Measurements from ENCODE around the gene KRTAP12-3.
"Not testable (repeated sequence)": the region's sequence is repeated elsewhere in the genome, so short reads cannot be mapped to it uniquely, and the experiment has no call there.

KRTAP12-3 gene

GRCh38 chr21:44636209-44637017 lies 21.3 kb upstream of the KRTAP12-3 start:
- Histone ChIP-seq H3K27me3 (ENCODE audit: insufficient read depth, poor library complexity, severe bottlenecking) (no peaks in the 10 kb centered on the region), H3K27ac (replicated peaks) (no peak overlapping the region), H3K4me3 (replicated peaks; ENCODE audit: insufficient read depth, low read length) (no peak overlapping the region)
- no peak for DNase-seq (ENCODE audit: low read depth in 1 of 2, low spot score in 1 of 2)
- TF ChIP-seq GABPA (IDR thresholded peaks at IDR 0.05; ENCODE audit: low read depth) (no peak), SPI1 (IDR thresholded peaks at IDR 0.05; ENCODE audit: borderline replicate concordance, low read depth) (no peak), CTCF (IDR thresholded peaks at IDR 0.05; ENCODE audit: insufficient read depth, low read length) (no peak), POLR2AphosphoS5 (IDR thresholded peaks at IDR 0.05; ENCODE audit: low read depth) (no peak)
- TF ChIP-seq, protein P1, sequence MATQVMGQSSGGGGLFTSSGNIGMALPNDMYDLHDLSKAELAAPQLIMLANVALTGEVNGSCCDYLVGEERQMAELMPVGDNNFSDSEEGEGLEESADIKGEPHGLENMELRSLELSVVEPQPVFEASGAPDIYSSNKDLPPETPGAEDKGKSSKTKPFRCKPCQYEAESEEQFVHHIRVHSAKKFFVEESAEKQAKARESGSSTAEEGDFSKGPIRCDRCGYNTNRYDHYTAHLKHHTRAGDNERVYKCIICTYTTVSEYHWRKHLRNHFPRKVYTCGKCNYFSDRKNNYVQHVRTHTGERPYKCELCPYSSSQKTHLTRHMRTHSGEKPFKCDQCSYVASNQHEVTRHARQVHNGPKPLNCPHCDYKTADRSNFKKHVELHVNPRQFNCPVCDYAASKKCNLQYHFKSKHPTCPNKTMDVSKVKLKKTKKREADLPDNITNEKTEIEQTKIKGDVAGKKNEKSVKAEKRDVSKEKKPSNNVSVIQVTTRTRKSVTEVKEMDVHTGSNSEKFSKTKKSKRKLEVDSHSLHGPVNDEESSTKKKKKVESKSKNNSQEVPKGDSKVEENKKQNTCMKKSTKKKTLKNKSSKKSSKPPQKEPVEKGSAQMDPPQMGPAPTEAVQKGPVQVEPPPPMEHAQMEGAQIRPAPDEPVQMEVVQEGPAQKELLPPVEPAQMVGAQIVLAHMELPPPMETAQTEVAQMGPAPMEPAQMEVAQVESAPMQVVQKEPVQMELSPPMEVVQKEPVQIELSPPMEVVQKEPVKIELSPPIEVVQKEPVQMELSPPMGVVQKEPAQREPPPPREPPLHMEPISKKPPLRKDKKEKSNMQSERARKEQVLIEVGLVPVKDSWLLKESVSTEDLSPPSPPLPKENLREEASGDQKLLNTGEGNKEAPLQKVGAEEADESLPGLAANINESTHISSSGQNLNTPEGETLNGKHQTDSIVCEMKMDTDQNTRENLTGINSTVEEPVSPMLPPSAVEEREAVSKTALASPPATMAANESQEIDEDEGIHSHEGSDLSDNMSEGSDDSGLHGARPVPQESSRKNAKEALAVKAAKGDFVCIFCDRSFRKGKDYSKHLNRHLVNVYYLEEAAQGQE (IDR thresholded peaks at IDR 0.05; ENCODE audit: insufficient replicate concordance, low read depth): no peak

GRCh38 chr21:44637018-44637850 lies 20.5 kb upstream of the KRTAP12-3 start, which contains the start of gene KRTAP10-10:
Gene KRTAP10-10, plus strand, starts transcription at chr21:44637356. Its CDS starts 62 bp downstream, at chr21:44637418.
- no peak for DNase-seq (ENCODE audit: low read depth in 1 of 2, low spot score in 1 of 2)
- H3K4me3 ChIP-seq (replicated peaks; ENCODE audit: insufficient read depth, low read length): no peak within 1 kb of the TSS
- no peak within 1 kb of the TSS for H3K27ac ChIP-seq (replicated peaks)
- no peak for TF ChIP-seq POLR2AphosphoS5 (IDR thresholded peaks at IDR 0.05; ENCODE audit: low read depth)
- TF ChIP-seq, protein P1 (IDR thresholded peaks at IDR 0.05; ENCODE audit: insufficient replicate concordance, low read depth): no peak
- TF ChIP-seq GABPA (IDR thresholded peaks at IDR 0.05; ENCODE audit: low read depth): no peak
- TF ChIP-seq CTCF (IDR thresholded peaks at IDR 0.05; ENCODE audit: insufficient read depth, low read length): no peak
- no peak for TF ChIP-seq SPI1 (IDR thresholded peaks at IDR 0.05; ENCODE audit: borderline replicate concordance, low read depth)
- H3K27me3 ChIP-seq (ENCODE audit: insufficient read depth, poor library complexity, severe bottlenecking): no peaks in the 10 kb centered on the region

DNA sequence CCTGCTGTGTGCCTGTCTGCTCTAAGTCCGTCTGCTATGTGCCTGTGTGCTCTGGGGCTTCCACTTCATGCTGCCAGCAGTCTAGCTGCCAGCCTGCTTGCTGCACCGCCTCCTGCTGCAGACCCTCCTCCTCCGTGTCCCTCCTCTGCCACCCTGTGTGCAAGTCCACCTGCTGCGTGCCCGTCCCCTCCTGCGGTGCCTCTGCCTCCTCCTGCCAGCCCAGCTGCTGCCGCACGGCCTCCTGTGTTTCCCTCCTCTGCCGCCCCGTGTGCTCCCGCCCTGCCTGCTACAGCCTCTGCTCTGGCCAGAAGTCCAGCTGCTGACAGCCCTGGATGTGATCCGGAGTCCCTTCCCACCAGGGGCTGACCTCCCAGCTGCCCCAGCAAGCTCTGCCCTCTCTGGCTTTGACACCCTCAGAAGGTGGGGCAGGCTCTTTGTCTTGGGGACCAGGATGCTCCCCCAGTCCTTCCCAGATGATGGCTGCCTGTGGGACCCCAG lies 19.8 kb upstream of the KRTAP12-3 start:
- H3K27me3 ChIP-seq (ENCODE audit: insufficient read depth, poor library complexity, severe bottlenecking); DNase-seq (ENCODE audit: low read depth in 1 of 2, low spot score in 1 of 2); H3K27ac ChIP-seq (replicated peaks); H3K4me3 ChIP-seq (replicated peaks; ENCODE audit: insufficient read depth, low read length): not testable (repeated sequence)

GRCh38 chr21:44638506-44639330 lies 19.0 kb upstream of the KRTAP12-3 start:
- not testable (repeated sequence) for H3K27ac ChIP-seq (replicated peaks); H3K4me3 ChIP-seq (replicated peaks; ENCODE audit: insufficient read depth, low read length); DNase-seq (ENCODE audit: low read depth in 1 of 2, low spot score in 1 of 2); H3K27me3 ChIP-seq (ENCODE audit: insufficient read depth, poor library complexity, severe bottlenecking)

Data from HL-60 (cell line).